A549 (cell line): ENCODE data around the gene SPCS3. TPM values are rescaled to one million over a fixed set of nuclear protein-coding genes. Genes with fewer than 3 reads are reported as not detected.

Source experiments
- ATAC-seq, 2 experiments: fragments of 200-7000 bp in 1 of 2; fragments of >200 bp in 1 of 2; cut with Nextera tagmentation in 1 of 2; cut with Tn5 transposase in 1 of 2; 3 replicates each; pipeline versions ENCODE4 v1.8.0 to v1.9.1; 2018 to 2020; ENCODE audit warnings: mild to moderate bottlenecking in 1 of 2, moderate library complexity in 1 of 2
- CTCF ChIA-PET: fragments of 300-600 bp; sonication (Branson Sonifier 250); formaldehyde crosslinking; extraction: SDS; loops from one replicate; lab custom pipeline; 2021; ENCODE audit warnings: antibody characterized with exemption, inconsistent platforms; lab: Yijun Ruan, JAX
- POLR2A ChIA-PET: fragments of 350-600 bp; formaldehyde crosslinking; extraction: SDS; loops from one replicate; lab custom pipeline; 2021; ENCODE audit warnings: antibody characterized with exemption, inconsistent platforms; lab: Yijun Ruan, JAX
- DNase-seq, 2 experiments: peaks; one replicate each; pipeline versions ENCODE4 v3.0.0 to v3.0.0-alpha.2; 2011 to 2016; ENCODE audit warnings: low read depth in 1 of 2, low spot score in 1 of 2
- FAIRE-seq: peaks from 2 replicates; lab custom pipeline; 2011; peaks lifted over from hg19 to GRCh38; lab: Jason Lieb, UNC
- H3K27ac ChIP-seq, 2 experiments: fragments of >200 bp; sonication (Bioruptor Twin); formaldehyde crosslinking; 3 replicates each; pipeline ENCODE4 v1.5.1; 2016 to 2017
- H3K4me1 ChIP-seq: fragments of >200 bp; sonication (Bioruptor Twin); formaldehyde crosslinking; 3 replicates; pipeline ENCODE4 v1.6.1; 2016
- H3K4me2 ChIP-seq: fragments of >200 bp; sonication (Bioruptor Twin); formaldehyde crosslinking; 3 replicates; pipeline ENCODE4 v1.6.1; 2016
- H3K4me3 ChIP-seq: fragments of >200 bp; sonication (Bioruptor Twin); formaldehyde crosslinking; 3 replicates; pipeline ENCODE4 v1.5.1; 2016
- H3K9me3 ChIP-seq: fragments of >200 bp; sonication (Bioruptor Twin); formaldehyde crosslinking; 3 replicates; pipeline ENCODE4 v1.6.1; 2016
- CEBPB ChIP-seq, 2 experiments: fragments of >200 bp in 1 of 2; sonication (Bioruptor Twin) in 1 of 2; formaldehyde crosslinking in 1 of 2; IDR thresholded peaks; 2 replicates each; pipeline ENCODE4 v1.6.1; 2012 to 2016
- CHD4 ChIP-seq: fragments of 200-600 bp; sonication (generic); IDR thresholded peaks from 2 replicates; pipeline ENCODE4 v1.6.1; 2016; ENCODE audit warnings: antibody characterized with exemption, mild to moderate bottlenecking, borderline replicate concordance
- CTCF ChIP-seq: fragments of >200 bp; sonication (Bioruptor Twin); formaldehyde crosslinking; IDR thresholded peaks from 3 replicates; pipeline ENCODE4 v1.5.1; 2016
- EHMT2 ChIP-seq: fragments of 200-600 bp; sonication (generic); IDR thresholded peaks from 2 replicates; pipeline ENCODE4 v1.6.1; 2016; ENCODE audit warnings: antibody characterized with exemption, low read depth, mild to moderate bottlenecking, moderate library complexity
- EP300 ChIP-seq, 2 experiments: fragments of >200 bp; sonication (Bioruptor Twin); formaldehyde crosslinking; IDR thresholded peaks; 2 replicates in 1 of 2; 3 replicates in 1 of 2; pipeline ENCODE4 v1.6.1; 2016 to 2017
- FOSB ChIP-seq: fragments of 250-450 bp; sonication (Bioruptor Pico); IDR thresholded peaks from 2 replicates; pipeline ENCODE4 v1.5.0; 2020; ENCODE audit warnings: mild to moderate bottlenecking, moderate library complexity
- FOSL2 ChIP-seq, 2 experiments: fragments of 450-650 bp in 1 of 2; fragments of >200 bp in 1 of 2; sonication (Bioruptor Twin) in 1 of 2; formaldehyde crosslinking; IDR thresholded peaks; 2 replicates each; pipeline versions ENCODE4 v1.5.0 to v1.6.1; 2016 to 2020; ENCODE audit warnings: mild to moderate bottlenecking in 1 of 2, moderate library complexity in 1 of 2
- GATA3 ChIP-seq: IDR thresholded peaks from 2 replicates; pipeline ENCODE4 v1.6.1; 2012; ENCODE audit warnings: borderline replicate concordance
- HES2 ChIP-seq: fragments of >200 bp; sonication (Bioruptor Twin); formaldehyde crosslinking; IDR thresholded peaks from 2 replicates; pipeline ENCODE4 v1.6.1; 2016
- HEYL ChIP-seq: fragments of 250-450 bp; sonication (Bioruptor Pico); IDR thresholded peaks from 2 replicates; pipeline ENCODE4 v1.8.0; 2021; ENCODE audit warnings: mild to moderate bottlenecking, moderate library complexity
- HOXB13 ChIP-seq: fragments of 250-450 bp; sonication (Bioruptor Pico); IDR thresholded peaks from 2 replicates; pipeline ENCODE4 v1.5.0; 2020; ENCODE audit warnings: low read depth, mild to moderate bottlenecking, moderate library complexity
- HOXB5 ChIP-seq: fragments of 250-450 bp; sonication (Bioruptor Pico); IDR thresholded peaks from 2 replicates; pipeline ENCODE4 v1.5.0; 2020; ENCODE audit warnings: mild to moderate bottlenecking, moderate library complexity
- JUNB ChIP-seq: fragments of >200 bp; sonication (Bioruptor Twin); formaldehyde crosslinking; IDR thresholded peaks from 2 replicates; pipeline ENCODE4 v1.6.1; 2016
- MAX ChIP-seq: IDR thresholded peaks from 2 replicates; pipeline ENCODE4 v1.6.1; 2012
- MAZ ChIP-seq: fragments of 150-350 bp; IDR thresholded peaks from 2 replicates; pipeline ENCODE4 v1.6.1; 2014; ENCODE audit warnings: antibody characterized with exemption, low read depth, low read length, borderline replicate concordance
- MYC ChIP-seq: IDR thresholded peaks from 2 replicates; pipeline ENCODE4 v1.6.1; 2012; ENCODE audit warnings: mild to moderate bottlenecking, inconsistent platforms, low read length, improper control_type of control experiment, borderline replicate concordance
- NR3C1 ChIP-seq: fragments of >200 bp; sonication (Bioruptor Twin); formaldehyde crosslinking; IDR thresholded peaks from 3 replicates; pipeline ENCODE4 v1.6.1; 2017
- PHF8 ChIP-seq: fragments of 200-600 bp; sonication (generic); IDR thresholded peaks from 2 replicates; pipeline ENCODE4 v1.6.1; 2016; ENCODE audit warnings: low read depth, mild to moderate bottlenecking, antibody characterized with exemption, moderate library complexity, borderline replicate concordance
- POLR2A ChIP-seq: IDR thresholded peaks from 2 replicates; pipeline ENCODE4 v1.6.1; 2012; ENCODE audit warnings: mild to moderate bottlenecking, low read length
- POLR2AphosphoS2 ChIP-seq: conservative IDR thresholded peaks from 2 replicates; pipeline ENCODE4 v1.6.1; 2012; ENCODE audit warnings: low read length, improper control_type of control experiment, inconsistent platforms
- RAD21 ChIP-seq, 2 experiments: fragments of >200 bp in 1 of 2; sonication (Bioruptor Twin) in 1 of 2; formaldehyde crosslinking in 1 of 2; IDR thresholded peaks in 1 of 2; conservative IDR thresholded peaks in 1 of 2; 2 replicates in 1 of 2; 3 replicates in 1 of 2; pipeline ENCODE4 v1.6.1; 2012 to 2018; ENCODE audit warnings: inconsistent platforms in 1 of 2
- RARB ChIP-seq: fragments of 250-450 bp; sonication (Bioruptor Pico); IDR thresholded peaks from 2 replicates; pipeline ENCODE4 v1.8.0; 2021; ENCODE audit warnings: mild to moderate bottlenecking, moderate library complexity
- REST ChIP-seq: fragments of 200-600 bp; sonication (generic); IDR thresholded peaks from 2 replicates; pipeline ENCODE4 v1.6.1; 2016; ENCODE audit warnings: antibody characterized with exemption, mild to moderate bottlenecking, moderate library complexity
- RFX5 ChIP-seq: fragments of 450-650 bp; IDR thresholded peaks from 2 replicates; pipeline ENCODE4 v1.7.1; 2014; ENCODE audit warnings: antibody characterized with exemption, mild to moderate bottlenecking, moderate library complexity
- RNF2 ChIP-seq: fragments of 200-600 bp; sonication (generic); IDR thresholded peaks from 2 replicates; pipeline ENCODE4 v1.6.1; 2016; ENCODE audit warnings: low read depth, mild to moderate bottlenecking, antibody characterized with exemption, moderate library complexity, borderline replicate concordance
- SREBF2 ChIP-seq: fragments of 450-650 bp; IDR thresholded peaks from 2 replicates; pipeline ENCODE4 v1.6.1; 2014; ENCODE audit warnings: mild to moderate bottlenecking, moderate library complexity
- ZSCAN20 ChIP-seq: fragments of 250-450 bp; sonication (Bioruptor Pico); IDR thresholded peaks from 2 replicates; pipeline ENCODE4 v1.8.0; 2022; ENCODE audit warnings: mild to moderate bottlenecking, moderate library complexity
- WGBS: methylation state at CpG from one replicate; pipeline ENCODE4 v1.1.6; 2017; ENCODE audit errors: missing lambda C conversion rate; 5-methylcytosine and 5-hydroxymethylcytosine counted together
- polyA plus RNA-seq, 4 experiments: library from polyadenylated mRNA; depleted of rRNA in 3 of 4; stranded (reverse); fragments of >200 nt; fragmentation: RNase III in 1 of 4; extraction: RNeasy Plus Mini Kit Qiagen cat#74134 plus additional on column Dnase treatment in 1 of 4; gene quantifications; 2 replicates in 3 of 4; 3 replicates in 1 of 4; pipeline ENCODE4 v1.2.3, GENCODE V29; 2011 to 2017
- TF ChIP-seq, protein P1 (sequence below): fragments of 250-450 bp; sonication (Bioruptor Pico); IDR thresholded peaks from 2 replicates; pipeline ENCODE4 v1.5.0; 2021; ENCODE audit warnings: mild to moderate bottlenecking, moderate library complexity, borderline replicate concordance

Gene SPCS3
- polyA plus RNA-seq, 2 of the 4 experiments (the other 2 are of a cell fraction), result 33.2 to 44.5 TPM

DNA sequence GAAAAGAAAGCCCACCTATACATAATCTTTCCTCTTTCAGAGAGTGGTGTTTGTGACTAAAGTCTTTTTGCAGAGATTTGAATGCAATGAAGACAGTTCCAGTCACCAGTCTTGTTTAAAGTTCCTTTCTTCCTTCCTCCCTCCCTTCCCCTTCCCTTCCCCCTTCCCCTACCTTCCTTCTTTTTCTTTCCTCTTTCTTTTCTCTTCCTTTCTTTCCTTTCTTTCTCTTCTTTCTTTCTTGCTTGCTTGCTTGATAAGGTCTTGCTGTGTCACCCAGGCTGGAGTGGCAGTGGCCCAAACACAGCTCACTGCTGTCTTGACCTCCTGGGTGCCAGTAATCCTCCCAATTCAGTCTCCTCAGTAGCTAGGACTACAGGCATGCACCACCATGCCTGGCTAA lies 31.7 kb upstream of the SPCS3 start:
- no peaks in the 10 kb centered on the region for H3K4me1 ChIP-seq
- ATAC-seq, result no peak
- no peak overlapping the region for H3K4me2 ChIP-seq
- ChIA-PET POLR2A (no interaction called here), CTCF (interaction anchor here (1.1 to 2.7 kb wide), 2 partner anchors 11 kb away, joined by 3 to 9 read pairs; no protein-coding TSS in a partner anchor)
- FAIRE-seq, result no peak
- H3K4me3 ChIP-seq, result no peak overlapping the region
- DNase-seq, result no peak
- H3K27ac ChIP-seq, result no peak overlapping the region
- TF ChIP-seq JUNB (no peak), RAD21 (conservative IDR thresholded peaks at IDR 0.05 in 1 of 2, IDR thresholded peaks at IDR 0.05 in 1 of 2) (no peak), HOXB13 (CRISPR knock-in tag) (no peak), MAX (no peak), FOSB (CRISPR knock-in tag) (no peak), POLR2A (no peak), MAZ (no peak), PHF8 (no peak), HEYL (CRISPR knock-in tag) (no peak), EHMT2 (no peak), HES2 (no peak), CTCF (no peak), GATA3 (no peak), POLR2AphosphoS2 (no peak), FOSL2 (IDR thresholded peaks at IDR 0.05) (no peak), FOSL2 (CRISPR knock-in tag; IDR thresholded peaks at IDR 0.05) (no peak)
- TF ChIP-seq, protein P1, sequence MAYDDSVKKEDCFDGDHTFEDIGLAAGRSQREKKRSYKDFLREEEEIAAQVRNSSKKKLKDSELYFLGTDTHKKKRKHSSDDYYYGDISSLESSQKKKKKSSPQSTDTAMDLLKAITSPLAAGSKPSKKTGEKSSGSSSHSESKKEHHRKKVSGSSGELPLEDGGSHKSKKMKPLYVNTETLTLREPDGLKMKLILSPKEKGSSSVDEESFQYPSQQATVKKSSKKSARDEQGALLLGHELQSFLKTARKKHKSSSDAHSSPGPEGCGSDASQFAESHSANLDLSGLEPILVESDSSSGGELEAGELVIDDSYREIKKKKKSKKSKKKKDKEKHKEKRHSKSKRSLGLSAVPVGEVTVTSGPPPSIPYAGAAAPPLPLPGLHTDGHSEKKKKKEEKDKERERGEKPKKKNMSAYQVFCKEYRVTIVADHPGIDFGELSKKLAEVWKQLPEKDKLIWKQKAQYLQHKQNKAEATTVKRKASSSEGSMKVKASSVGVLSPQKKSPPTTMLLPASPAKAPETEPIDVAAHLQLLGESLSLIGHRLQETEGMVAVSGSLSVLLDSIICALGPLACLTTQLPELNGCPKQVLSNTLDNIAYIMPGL (CRISPR knock-in tag), result no peak
- no peaks in the 10 kb centered on the region for H3K9me3 ChIP-seq

GRCh38 chr4:176289561-176289960 lies 30.2 kb upstream of the SPCS3 start:
- WGBS, result 86% methylated on average over 6 of the region's 6 CpGs
- FAIRE-seq (no peak), DNase-seq (no peak), ATAC-seq (no peak)
- no peaks in the 10 kb centered on the region for H3K9me3 ChIP-seq
- H3K4me2 ChIP-seq, result no peak overlapping the region
- no peak overlapping the region for H3K4me3 ChIP-seq
- ChIA-PET CTCF (interaction anchor here (1.1 kb wide), 1 partner anchor 51 kb away, joined by 3 read pairs; no protein-coding TSS in a partner anchor), POLR2A (interaction anchor here (0.8 kb wide), 1 partner anchor 12 kb away, joined by 3 read pairs; no protein-coding TSS in a partner anchor)
- H3K4me1 ChIP-seq, result no peaks in the 10 kb centered on the region
- H3K27ac ChIP-seq, result no peak overlapping the region
- TF ChIP-seq MAX (no peak), REST (no peak), NR3C1 (no peak), RARB (CRISPR knock-in tag) (no peak), GATA3 (no peak), RFX5 (no peak), SREBF2 (no peak), MAZ (no peak), CEBPB (IDR thresholded peaks at IDR 0.05) (no peak), POLR2A (no peak), MYC (no peak), CHD4 (no peak), RNF2 (no peak), HES2 (no peak), HOXB5 (CRISPR knock-in tag) (no peak), EP300 (IDR thresholded peaks at IDR 0.05) (no peak), ZSCAN20 (CRISPR knock-in tag) (no peak)
